K562 (cell line): ENCODE data around the gene NUP85. TPM values are rescaled to one million over a fixed set of nuclear protein-coding genes. Genes with fewer than 3 reads are reported as not detected.

ENCODE experiments used
- C11orf30 ChIP-seq: fragments of 450-650 bp; IDR thresholded peaks from 2 replicates; pipeline ENCODE4 v1.6.1; 2016; ENCODE audit warnings: low read depth, mild to moderate bottlenecking
- CBX3 ChIP-seq, 2 experiments: IDR thresholded peaks; 1 replicate in 1 of 2; 2 replicates in 1 of 2; pipeline ENCODE4 v1.6.1; 2012; ENCODE audit warnings: inconsistent platforms in 2 of 2, low read length in 2 of 2, borderline replicate concordance in 1 of 2, control low read depth in 1 of 2
- GATAD2B ChIP-seq: fragments of 450-650 bp; IDR thresholded peaks from 2 replicates; pipeline ENCODE4 v1.6.1; 2017; ENCODE audit warnings: mild to moderate bottlenecking, borderline replicate concordance
- JUND ChIP-seq, 2 experiments: IDR thresholded peaks; 2 replicates in 1 of 2; 3 replicates in 1 of 2; pipeline ENCODE4 v1.6.1; 2011; ENCODE audit warnings: borderline replicate concordance in 2 of 2, low read depth in 2 of 2, low read length in 2 of 2, improper control_type of control experiment in 1 of 2, missing biosample characterization in 1 of 2, missing genetic modification characterization in 1 of 2, missing genetic modification reagents in 1 of 2
- MGA ChIP-seq: fragments of 450-650 bp; IDR thresholded peaks from 2 replicates; pipeline ENCODE4 v1.6.1; 2016; ENCODE audit warnings: mild to moderate bottlenecking, moderate library complexity
- SMARCC2 ChIP-seq: fragments of 450-650 bp; IDR thresholded peaks from 2 replicates; pipeline ENCODE4 v1.6.1; 2017; ENCODE audit warnings: antibody characterized with exemption, moderate library complexity, mild to moderate bottlenecking, low read depth
- SRSF3 ChIP-seq: fragments of 200-400 bp; formaldehyde crosslinking; IDR thresholded peaks from 2 replicates; pipeline ENCODE4 v1.6.1; 2016; ENCODE audit warnings: mild to moderate bottlenecking, low read length, moderate library complexity; ENCODE audit not compliant: insufficient read depth
- ZBTB2 ChIP-seq: fragments of 450-650 bp; IDR thresholded peaks from 2 replicates; pipeline ENCODE4 v1.6.1; 2016; ENCODE audit warnings: antibody characterized with exemption
- ZNF696 ChIP-seq: fragments of 250-450 bp; sonication (Bioruptor Pico); conservative IDR thresholded peaks from 2 replicates; pipeline ENCODE4 v1.4.0; 2020; ENCODE audit warnings: mild to moderate bottlenecking, moderate library complexity
- polyA plus RNA-seq, 8 experiments: library from polyadenylated mRNA; depleted of rRNA in 4 of 8; stranded (reverse) in 5 of 8; unstranded in 3 of 8; fragments of >200 nt; fragmentation: Nextera tagmentation in 2 of 8; fragmentation: Illumina TruSeq in 1 of 8; extraction: Ambion mirVana in 2 of 8; extraction: Trizol in 1 of 8; gene quantifications; 2 replicates each; pipeline versions ENCODE4 v1.2.1 to v1.2.3, GENCODE V29; 2011 to 2014; ENCODE audit warnings: inconsistent platforms in 1 of 8, missing spikeins in 1 of 8
- total RNA-seq, 7 experiments: library from RNA; depleted of rRNA in 6 of 7; stranded (reverse); fragments of >200 nt in 6 of 7; fragmentation: Illumina TruSeq in 2 of 7; extraction: Trizol in 2 of 7; gene quantifications; 2 replicates each; pipeline versions ENCODE4 v1.2.1 to v1.2.3, GENCODE V29; 2011 to 2021; ENCODE audit warnings: low replicate concordance in 1 of 7
- TF ChIP-seq, protein P1 (sequence below): sonication (generic); formaldehyde crosslinking; IDR thresholded peaks from 2 replicates; pipeline ENCODE4 v1.4.0; 2020; ENCODE audit warnings: mild to moderate bottlenecking, missing genetic modification reagents

The NUP85 gene
- total and polyA plus RNA-seq, 9 of the 15 experiments (the other 6 are each of a cell fraction or from before 2014, with no cell fraction given), result 50.2 to 177 (median 110) TPM

GRCh38 chr17:75271233-75271954 is 65.9 kb downstream of the NUP85 start (continued):
- TF ChIP-seq MGA (peak; percentile 78), ZNF696 (no peak), ZBTB2 (no peak), JUND (IDR thresholded peaks at IDR 0.05; ENCODE audit: borderline replicate concordance, low read depth, low read length) (peak; percentile 20; the same call in 1 of the 2 replicates), JUND (tag; IDR thresholded peaks at IDR 0.05; ENCODE audit: borderline replicate concordance, low read depth, low read length) (peak; percentile 9; the same call in 1 of the 3 replicates), CBX3 (IDR thresholded peaks at IDR 0.05; ENCODE audit: borderline replicate concordance in 1 of 2, low read length in 2 of 2) (0 out of 3 replicates have a peak, but pooled peaks of 1 of the 2 experiments have one; percentile 7), C11orf30 (peak; percentile 50; the same call in 1 of the 2 replicates), SRSF3 (no peak), SMARCC2 (no peak), GATAD2B (no peak; the same call in none of the 2 replicates)
- TF ChIP-seq, protein P1, sequence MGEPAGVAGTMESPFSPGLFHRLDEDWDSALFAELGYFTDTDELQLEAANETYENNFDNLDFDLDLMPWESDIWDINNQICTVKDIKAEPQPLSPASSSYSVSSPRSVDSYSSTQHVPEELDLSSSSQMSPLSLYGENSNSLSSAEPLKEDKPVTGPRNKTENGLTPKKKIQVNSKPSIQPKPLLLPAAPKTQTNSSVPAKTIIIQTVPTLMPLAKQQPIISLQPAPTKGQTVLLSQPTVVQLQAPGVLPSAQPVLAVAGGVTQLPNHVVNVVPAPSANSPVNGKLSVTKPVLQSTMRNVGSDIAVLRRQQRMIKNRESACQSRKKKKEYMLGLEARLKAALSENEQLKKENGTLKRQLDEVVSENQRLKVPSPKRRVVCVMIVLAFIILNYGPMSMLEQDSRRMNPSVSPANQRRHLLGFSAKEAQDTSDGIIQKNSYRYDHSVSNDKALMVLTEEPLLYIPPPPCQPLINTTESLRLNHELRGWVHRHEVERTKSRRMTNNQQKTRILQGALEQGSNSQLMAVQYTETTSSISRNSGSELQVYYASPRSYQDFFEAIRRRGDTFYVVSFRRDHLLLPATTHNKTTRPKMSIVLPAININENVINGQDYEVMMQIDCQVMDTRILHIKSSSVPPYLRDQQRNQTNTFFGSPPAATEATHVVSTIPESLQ, result no peak
